Stimulated activated CD4-positive, alpha-beta T cell treated with anti-CD3 and anti-CD28 coated beads, Interleukin-15, amount 100 ng/mL, for 24 hours (primary cell): ENCODE data around the gene SHROOM2.
"Not testable (repeated sequence)": the region's sequence is repeated elsewhere in the genome, so short reads cannot be mapped to it uniquely, and the experiment has no call there.

Experiments used
- DNase-seq: peaks from one replicate; pipeline ENCODE4 v3.0.0-alpha.2; 2020

SHROOM2 gene

GRCh38 chrX:9832811-9833210, 46.6 kb downstream of the SHROOM2 start:
- no peak for DNase-seq

DNA sequence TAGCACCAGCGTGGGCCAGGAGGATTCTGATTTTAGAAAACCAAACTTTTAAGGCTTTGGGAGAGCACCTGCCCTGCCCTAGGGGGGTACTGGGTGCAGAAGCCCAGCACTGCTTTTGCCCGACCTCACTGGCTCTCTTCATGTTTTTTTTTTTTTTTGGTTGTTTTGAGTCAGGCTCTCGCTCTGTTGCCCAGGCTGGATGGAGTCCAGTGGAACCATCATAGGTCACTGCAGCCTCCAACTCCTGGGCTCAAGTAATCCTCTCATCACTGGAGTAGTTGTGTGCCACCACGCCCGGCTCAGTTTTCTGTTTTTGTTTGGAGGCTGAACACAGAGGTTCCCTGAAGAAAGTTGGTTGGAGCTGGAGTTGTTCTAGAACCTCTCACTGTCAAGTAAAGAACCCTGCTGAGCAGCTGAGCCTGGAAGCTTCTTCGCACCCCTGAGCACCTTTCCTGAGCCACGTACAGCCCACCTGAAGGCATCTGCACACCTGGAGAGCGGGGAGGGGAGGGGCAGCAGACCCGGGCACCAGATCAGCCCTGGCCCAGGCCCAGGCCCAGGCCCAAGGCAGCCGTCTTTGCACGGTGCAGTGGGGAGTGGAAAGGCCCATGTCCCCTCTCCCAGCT, 49.5 kb downstream of the SHROOM2 start:
- no peak for DNase-seq

GRCh38 chrX:9842541-9842940, 56.3 kb downstream of the SHROOM2 start:
- no peak for DNase-seq

- no peak for DNase-seq
These were observed 58.8 kb downstream of the SHROOM2 start for GRCh38 chrX:9844936-9845577.

- DNase-seq: no peak
These were observed 59.3 kb downstream of the SHROOM2 start for GRCh38 chrX:9845578-9845952.

DNA sequence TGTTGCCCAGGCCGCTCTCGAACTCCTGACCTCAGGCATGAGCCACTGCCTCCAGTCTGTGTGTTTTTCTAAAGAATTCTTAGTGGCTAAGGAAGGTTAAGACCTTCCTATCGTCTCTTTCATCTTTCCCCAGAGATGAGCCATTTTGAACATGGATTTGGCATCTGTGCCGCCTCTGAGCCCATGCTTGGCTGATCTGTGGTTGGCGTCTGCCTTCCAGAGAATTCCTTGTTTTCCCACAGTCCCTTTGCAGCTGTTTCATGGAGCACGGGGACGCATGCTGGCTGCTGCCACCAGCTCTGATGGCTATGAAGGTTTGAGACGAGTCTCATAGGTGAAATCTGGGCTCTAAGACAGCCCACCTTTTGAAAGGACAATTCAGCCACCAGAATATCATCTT, 60.4 kb downstream of the SHROOM2 start:
- DNase-seq: no peak

- DNase-seq: no peak
These were observed 60.8 kb downstream of the SHROOM2 start for GRCh38 chrX:9847071-9847470.

- no peak for DNase-seq
These were observed 62.7 kb downstream of the SHROOM2 start for GRCh38 chrX:9848718-9849479.

- DNase-seq: no peak
These were observed 65.7 kb downstream of the SHROOM2 start for GRCh38 chrX:9851890-9852289.

DNA sequence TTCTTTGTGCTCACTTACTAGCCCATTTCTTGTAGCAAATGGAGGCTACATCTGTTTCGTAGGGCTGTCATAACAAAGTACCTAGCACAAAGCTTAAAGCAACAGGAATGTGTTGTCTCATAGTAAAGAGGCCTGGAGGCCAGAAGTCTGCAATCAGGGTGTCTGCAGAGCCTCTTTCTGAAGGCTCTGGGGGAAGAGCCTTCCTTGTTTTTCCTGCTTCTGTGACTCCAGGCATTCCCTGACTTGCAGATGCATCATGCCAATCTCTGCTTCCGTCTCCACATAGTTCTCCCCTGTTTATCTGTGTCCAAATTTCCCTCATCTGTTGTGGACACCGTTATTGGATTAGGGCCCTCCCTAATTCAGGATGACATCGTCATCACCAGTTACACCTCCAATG, 67.1 kb downstream of the SHROOM2 start:
- no peak for DNase-seq

- no peak for DNase-seq
These were observed 69.5 kb downstream of the SHROOM2 start for GRCh38 chrX:9855561-9856283.

DNA sequence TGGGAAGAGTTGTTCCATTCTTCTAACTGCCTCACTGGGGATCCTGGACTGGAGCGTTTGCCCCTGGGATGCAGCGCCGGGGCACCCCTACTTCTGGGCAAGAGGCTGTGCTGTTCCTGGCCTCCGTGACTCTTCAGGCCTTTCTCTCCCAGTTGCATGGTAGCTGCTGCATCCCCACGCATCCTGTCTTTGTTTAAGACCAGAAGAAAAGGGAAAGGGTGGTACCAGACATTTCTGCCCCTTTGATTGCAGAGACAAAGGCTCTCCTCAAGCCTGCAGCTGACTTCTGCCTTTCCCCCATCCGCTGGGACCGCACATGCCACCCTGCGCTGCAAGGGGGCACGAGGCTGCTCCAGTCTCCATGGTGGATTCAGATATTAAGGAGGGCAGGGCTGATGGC, 70.4 kb downstream of the SHROOM2 start:
- no peak for DNase-seq

- DNase-seq: no peak
These were observed 71.6 kb downstream of the SHROOM2 start for GRCh38 chrX:9857575-9858474.

- not testable (repeated sequence) for DNase-seq
These were observed 72.5 kb downstream of the SHROOM2 start for GRCh38 chrX:9858684-9859083.

- no peak for DNase-seq
These were observed 73.7 kb downstream of the SHROOM2 start for GRCh38 chrX:9859711-9860555.

DNA sequence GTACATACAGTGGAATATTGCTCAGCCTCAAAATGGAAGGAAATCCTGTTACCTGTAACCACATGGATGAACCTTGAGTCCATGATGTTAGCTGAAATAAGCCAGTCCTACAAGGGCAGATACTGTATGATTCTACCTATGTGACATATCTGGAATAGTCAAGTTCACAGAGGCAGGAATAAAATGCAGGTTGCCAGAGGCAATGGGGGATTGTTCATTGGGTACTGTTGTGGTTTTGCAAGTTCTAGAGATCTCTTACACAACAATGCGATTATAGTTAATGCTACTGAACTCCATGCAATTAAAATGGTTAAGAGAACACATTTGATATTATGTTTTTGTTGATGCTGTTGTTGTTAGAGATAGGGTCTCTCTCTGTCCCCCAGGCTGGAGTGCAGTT, 74.6 kb downstream of the SHROOM2 start:
- no peak for DNase-seq

GRCh38 chrX:9861711-9862110, 75.5 kb downstream of the SHROOM2 start:
- DNase-seq: no peak

DNA sequence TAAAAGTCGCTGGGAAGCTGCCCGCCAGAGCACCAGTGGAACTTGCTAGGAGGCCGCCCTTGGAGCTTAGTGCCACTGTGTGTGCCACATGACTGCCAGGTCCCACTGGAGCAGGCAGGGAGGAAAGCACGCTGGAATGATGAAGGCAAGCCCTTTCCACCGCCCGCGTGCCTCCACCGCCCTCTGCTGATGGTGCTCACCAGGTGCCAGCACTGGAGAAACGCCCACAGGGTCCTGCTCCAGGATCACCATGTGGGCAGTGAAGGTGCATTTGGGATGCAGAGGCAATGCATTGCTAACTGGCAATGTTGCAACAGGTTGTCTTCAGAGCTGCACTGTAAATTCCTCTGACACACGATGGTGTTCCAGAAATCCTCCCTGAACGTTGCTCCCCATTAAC, 76.3 kb downstream of the SHROOM2 start:
- no peak for DNase-seq

GRCh38 chrX:9862953-9863352, 76.7 kb downstream of the SHROOM2 start:
- no peak for DNase-seq

- DNase-seq: no peak
These were observed 77.8 kb downstream of the SHROOM2 start for GRCh38 chrX:9864011-9864410.

- no peak for DNase-seq
These were observed 79.7 kb downstream of the SHROOM2 start for GRCh38 chrX:9865804-9866472.
